Prostate gland (tissue), 2 donors: ENCODE measurements around the gene C19orf85.

ENCODE experiments used
- CTCF ChIP-seq, 4 experiments: fragments of 200-600 bp in 2 of 4; fragments of 450-650 bp in 2 of 4; sonication (generic) in 2 of 4; IDR thresholded peaks; 1 replicate in 3 of 4; 2 replicates in 1 of 4; pipeline ENCODE4 v1.5.1; 2016 to 2019; ENCODE audit warnings: antibody characterized with exemption in 4 of 4, mild to moderate bottlenecking in 2 of 4, moderate library complexity in 2 of 4
- POLR2A ChIP-seq: fragments of 450-650 bp; IDR thresholded peaks from one replicate; pipeline ENCODE4 v1.6.1; 2016; ENCODE audit warnings: antibody characterized with exemption, mild to moderate bottlenecking

GRCh38 chr19:55463583-55464031, 944 bp downstream of the C19orf85 start:
- TF ChIP-seq CTCF (IDR thresholded peaks at IDR 0.05) (no peak), POLR2A (no peak)
